H1 (cell line): ENCODE data around the gene SRRM3.

Experiments
- SIN3A ChIP-seq, 2 experiments: IDR thresholded peaks in 1 of 2; conservative IDR thresholded peaks in 1 of 2; 2 replicates each; pipeline ENCODE4 v1.6.1; 2011 to 2012; ENCODE audit warnings: low read length in 2 of 2, improper control_type of control experiment in 1 of 2, low read depth in 1 of 2, mild to moderate bottlenecking in 1 of 2
- SP1 ChIP-seq: IDR thresholded peaks from 2 replicates; pipeline ENCODE4 v1.6.1; 2011; ENCODE audit warnings: low read depth, low read length
- TF ChIP-seq, protein P1 (sequence below): IDR thresholded peaks from 2 replicates; pipeline ENCODE4 v1.6.1; 2011; ENCODE audit warnings: low read depth, mild to moderate bottlenecking, low read length; ENCODE audit not compliant: insufficient read depth

DNA sequence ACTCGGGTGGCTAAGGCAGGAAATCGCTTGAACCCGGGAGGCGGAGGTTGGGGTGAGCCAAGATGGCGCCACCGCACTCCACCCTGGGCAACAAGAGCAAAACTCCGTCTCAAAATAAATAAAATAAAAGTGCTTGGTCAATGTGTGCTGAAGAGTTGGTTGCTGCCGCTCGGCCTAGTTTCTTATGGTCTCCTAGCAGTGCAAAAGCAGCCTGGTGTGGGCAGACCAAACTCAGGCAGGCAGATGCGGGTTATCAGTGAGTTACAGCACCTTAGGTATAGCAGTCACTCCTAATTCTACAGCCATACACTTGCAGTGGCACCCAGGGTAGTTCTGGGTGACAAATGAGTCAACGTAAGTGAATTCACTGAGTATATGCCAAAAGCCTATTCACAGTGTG, 123.4 kb downstream of the SRRM3 start:
- no peak for TF ChIP-seq SIN3A (conservative IDR thresholded peaks at IDR 0.05 in 1 of 2, IDR thresholded peaks at IDR 0.05 in 1 of 2; ENCODE audit: low read depth in 1 of 2, low read length in 2 of 2)
- TF ChIP-seq, protein P1, sequence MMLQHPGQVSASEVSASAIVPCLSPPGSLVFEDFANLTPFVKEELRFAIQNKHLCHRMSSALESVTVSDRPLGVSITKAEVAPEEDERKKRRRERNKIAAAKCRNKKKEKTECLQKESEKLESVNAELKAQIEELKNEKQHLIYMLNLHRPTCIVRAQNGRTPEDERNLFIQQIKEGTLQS: no peak
- no peak for TF ChIP-seq SP1
